Lung microvascular endothelial cell (primary cell): ENCODE results near the gene LVRN. TPM values are rescaled to one million over a fixed set of nuclear protein-coding genes. Genes with fewer than 3 reads are reported as not detected.

Experiments
- DNase-seq, 2 donors: peaks; one replicate each; pipeline versions ENCODE4 v3.0.0 to v3.0.0-alpha.2; 2010; ENCODE audit warnings: low read depth in 2 of 2
- total RNA-seq: library from RNA; depleted of rRNA; stranded (reverse); fragments of >200 nt; gene quantifications from 2 replicates; pipeline ENCODE4 v1.2.1, GENCODE V29; 2014

The LVRN gene
- total RNA-seq, 1 donor from 2014 or later, result under 0.01 TPM

DNA sequence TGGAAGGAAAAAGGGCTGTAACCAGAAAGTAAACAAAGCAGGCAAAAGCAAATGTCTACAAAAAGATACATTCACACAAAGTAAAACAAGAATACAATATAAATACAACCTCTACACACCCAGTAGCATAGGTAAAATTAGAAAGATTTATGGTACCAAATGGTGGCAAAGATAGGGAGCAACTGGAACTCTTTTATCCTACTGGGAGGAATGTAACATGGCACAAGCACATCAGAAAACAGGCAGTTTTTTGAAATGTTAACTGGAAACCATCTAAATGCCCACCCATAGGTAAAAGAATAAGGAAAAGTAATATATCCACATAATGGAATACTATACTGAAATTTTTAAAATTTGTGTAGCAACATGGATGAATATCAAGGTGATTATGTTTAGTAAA, 61.3 kb downstream of the LVRN start:
- no peak for DNase-seq

DNA sequence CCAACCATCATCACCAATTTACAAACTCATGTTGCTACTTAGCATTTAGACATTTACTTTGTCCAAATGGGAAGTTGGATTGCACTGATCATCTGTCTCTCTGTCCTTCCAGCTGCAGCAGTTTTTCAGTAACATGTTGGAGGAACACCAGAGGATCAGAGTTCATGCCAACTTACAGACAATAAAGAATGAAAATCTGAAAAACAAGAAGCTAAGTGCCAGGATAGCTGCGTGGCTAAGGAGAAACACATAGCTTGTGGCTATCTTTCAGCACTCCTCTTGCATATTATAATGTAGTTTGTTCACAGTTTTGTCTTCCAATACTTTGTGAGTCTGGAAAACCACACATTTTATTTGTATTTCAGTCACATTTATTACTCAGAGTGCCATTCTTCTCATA, 63.6 kb downstream of the LVRN start:
- DNase-seq, result no peak

DNA sequence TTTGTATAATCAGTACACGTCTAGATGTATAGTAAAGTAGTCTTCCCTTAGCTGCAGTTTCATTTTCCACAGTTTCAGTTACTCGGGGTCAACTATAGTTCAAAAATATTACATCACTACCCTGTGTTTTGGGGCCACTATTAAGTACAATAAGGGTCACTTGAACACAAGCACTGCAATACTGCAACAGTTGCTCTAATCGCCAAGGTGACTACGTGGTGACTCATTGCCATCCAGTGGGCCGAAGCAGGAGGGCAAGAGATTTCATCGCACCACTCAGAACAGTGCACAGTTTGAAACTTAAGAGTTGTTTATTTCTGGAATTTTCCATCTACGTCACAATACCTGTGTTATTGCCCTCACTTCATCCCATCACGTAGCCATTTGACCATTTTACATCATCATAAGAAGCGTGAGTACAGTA, 69.8 kb downstream of the LVRN start, which contains the start of gene ARL14EPL:
ARL14EPL (plus strand) TSS at position 379 of the 424 bp plus-strand sequence. CDS start 18,994 bp downstream, outside the sequence.
- DNase-seq, result peak; percentile 96

DNA sequence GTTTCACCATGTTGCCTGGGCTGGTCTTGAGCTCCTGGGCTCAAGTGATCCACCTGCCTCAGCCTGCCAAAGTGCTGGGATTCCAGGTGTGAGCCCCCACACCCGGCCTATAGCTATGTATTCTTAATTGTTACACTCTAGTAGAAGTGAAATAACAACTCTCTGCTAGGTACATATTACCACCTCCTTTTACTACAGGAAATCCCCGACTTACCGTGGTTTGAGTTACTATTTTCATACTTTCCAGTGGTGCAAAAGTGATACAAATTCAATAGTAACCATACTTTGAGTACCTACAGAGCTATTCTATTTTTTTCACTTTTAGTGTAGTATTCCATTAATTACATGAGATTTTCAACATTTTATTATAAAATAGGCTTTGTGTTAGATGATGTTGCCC, 70.7 kb downstream of the LVRN start:
- DNase-seq, result no peak

DNA sequence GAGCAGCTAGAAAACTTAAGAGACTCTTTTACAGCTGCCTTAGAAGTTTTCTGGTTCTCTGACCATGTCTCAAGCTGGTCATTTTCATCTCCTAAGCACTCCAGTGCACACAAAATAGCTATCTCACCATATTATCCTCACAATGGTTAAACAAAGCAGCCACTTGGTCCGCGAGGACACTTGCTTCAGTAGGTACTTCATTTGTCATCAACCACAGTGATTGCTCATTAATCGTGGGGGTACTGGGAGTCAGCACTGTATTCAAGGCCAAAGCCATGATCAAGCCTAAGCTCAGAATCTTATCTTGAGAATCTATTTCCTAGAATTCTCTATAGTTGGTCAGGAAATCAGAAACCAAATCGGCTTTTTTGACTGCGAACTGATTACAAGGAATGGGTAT, 72.8 kb downstream of the LVRN start:
- DNase-seq, result no peak

DNA sequence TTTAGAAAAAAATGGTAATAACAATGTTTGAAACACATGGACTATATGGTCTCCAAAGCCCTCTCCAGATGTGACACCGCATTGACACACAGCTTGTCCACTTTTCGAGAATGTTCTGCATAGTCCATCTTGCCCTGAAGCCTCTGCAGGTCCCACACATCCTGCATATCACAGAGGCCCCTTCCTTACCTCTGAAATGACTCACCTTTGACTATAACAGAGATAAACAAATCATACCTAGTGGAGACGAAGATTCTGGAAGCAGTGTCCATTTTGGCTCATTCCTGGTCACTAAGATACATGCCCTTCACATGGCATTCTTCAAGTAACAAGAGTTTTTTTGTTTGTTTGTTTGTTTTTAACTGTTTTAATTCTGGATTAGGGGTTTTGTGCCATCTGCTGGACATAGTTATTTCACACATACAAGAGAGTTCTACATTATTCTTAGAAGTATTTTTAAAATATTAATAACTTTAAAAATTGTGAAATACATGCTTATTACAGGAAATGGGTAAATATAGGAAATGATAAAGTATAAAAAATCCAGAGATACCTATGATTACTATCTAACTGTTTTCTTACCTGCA, 75.1 kb downstream of the LVRN start:
- DNase-seq, result peak; percentile 6 to 17

DNA sequence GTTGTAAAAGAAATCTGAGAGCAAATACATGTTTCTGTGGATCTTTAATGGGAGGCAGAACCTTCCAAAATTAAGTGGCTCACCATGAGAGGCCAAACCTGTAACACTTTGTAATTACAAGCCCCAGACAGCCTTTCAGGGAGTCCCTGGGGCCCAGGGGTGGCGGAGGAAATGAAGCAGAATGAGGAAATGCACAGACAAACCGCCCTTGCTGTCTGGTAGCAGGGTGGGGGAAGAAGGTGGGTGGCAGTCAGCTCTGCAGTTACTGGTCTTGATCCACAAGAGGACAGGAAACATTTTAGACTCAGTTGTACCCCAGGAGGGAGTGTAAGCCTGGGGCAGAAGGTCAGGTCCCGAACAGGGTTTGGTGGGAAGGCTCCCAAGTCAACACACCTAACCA, 76.5 kb downstream of the LVRN start:
- no peak for DNase-seq

DNA sequence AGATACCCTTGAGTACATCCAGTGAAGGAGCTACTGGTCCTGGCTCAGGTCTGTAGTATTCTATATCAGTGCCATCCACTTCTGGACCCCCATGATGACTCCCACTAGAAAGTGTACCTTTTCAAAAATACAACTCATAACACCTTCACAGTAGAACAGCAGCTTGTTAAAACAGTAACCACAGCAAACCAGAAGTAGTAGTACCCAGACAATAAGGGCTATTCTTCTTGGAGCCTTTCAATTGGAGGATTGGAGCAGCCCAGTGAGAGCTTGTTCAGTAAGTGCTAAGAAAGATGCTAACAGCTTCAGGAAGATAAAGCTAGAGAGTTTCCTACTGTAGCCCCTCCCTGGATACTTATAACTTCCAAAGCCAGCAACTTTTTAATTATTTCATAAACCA, 80.1 kb downstream of the LVRN start:
- no peak for DNase-seq

DNA sequence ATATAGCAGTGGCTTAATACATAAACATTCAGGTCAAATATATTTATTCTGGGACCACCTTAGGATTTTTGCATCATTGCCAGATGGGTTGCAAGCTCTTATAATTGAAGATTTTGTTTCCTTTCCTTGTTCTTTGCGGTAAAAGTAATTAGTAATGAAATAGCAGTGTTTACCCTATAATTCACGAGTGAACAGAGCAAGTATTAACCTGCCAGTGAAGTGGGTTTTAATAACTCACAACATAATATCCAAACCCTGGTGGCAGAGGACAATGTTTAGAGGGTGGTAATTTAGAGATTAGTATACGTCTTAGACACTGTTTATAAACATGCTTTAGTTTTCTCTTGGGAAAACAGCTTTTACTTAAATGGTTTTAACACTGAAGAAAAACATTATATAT, 81.8 kb downstream of the LVRN start:
- DNase-seq, result no peak

DNA sequence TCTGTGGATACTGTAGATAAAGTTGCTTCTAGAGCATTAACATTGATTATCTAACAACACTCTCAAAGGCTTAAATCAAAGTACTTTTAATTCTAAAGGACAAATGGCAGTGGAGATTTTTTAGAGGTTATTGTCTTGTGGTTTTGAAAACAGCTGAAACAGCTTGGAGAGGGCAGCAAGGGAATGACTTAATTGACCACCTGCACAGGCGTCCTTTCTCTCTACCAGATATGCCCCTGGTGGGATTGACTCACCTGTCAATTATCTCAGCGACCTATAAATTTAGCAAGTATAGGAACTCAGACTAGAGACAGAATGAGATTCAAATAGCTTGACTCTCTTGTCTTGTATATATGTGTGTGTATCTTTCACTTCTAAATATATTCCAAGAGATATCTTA, 83.5 kb downstream of the LVRN start:
- DNase-seq, result no peak

DNA sequence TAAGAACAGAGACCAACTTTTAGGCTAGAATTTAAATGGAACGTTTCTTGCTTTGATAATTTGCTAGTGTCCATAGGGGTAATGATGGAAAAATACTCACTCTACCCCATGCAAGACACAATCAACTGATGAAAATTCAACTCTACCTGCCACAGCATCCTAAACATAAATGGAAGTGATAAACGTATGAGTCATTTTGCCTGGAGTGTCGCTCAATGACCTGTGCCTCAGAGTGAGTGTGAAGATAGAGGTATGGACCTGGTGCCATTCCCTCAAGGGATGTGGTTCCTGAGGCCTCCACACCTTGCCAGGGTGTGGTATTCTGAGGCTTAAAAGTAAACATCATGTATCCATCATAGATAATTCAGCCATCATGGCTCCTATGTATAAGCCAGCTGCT, 84.0 kb downstream of the LVRN start:
- DNase-seq, result no peak

DNA sequence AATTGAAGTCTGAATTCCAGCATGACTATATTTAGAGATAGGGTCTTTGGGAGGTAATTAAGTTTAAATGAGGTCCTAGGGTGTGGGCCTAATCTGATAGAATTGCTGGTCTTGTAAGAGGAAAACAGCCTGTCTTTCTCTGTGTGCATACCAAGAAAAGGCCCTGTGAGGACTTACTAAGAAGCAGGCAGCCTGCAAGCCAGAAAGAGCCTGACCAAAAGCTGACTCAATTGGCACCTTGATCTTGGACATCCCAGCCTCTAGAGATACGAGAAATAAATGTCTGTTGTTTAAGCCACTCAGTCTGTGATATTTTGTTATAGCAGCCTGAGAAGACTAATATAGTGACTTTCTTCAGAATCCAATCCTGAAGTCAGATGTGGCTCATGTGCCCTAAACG, 84.5 kb downstream of the LVRN start:
- DNase-seq, result no peak

DNA sequence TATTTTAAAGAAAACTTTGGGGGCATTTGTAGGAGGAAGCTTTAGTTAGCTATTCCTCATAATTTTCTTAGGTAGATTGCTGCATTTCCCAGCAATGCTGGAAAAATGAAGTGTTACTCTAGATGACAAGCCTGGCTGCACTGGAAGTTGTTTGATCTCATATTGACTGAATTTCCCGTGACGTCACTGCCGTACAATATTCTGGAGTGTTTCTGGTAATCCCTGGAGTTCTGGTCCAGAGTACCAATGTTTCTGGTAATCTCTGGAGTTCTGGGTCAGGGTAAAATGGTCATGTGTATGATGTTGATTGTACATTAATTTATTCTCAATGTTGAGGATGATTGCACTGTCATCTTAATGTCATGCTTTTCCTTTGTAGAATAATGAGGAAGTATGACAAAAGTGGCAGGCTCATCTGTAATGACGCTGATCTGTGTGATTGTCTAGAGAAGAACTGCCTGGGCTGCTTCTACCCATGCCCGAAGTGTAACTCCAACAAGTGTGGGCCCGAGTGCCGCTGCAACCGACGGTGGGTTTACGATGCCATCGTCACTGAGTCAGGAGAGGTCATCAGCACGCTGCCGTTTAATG, 96.2 kb downstream of the LVRN start:
- DNase-seq, result no peak

DNA sequence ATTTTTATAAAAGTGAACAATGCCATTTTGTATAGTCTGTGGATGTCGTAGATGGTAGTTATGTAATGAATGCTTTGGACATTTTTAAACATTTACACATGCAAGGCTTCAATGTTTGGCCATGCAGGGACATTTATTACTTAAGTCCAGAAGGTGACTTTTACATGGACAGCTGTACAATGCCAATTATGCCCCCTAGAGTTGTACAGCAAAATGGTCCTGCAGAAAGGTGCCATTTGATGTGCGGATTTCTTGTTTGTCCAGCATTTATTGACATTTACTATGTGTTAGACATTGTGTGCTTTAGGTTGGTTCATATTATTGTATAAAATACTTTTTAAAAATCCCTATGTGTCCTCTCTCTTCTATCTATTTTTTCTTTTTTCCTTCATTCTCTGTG, 100.1 kb downstream of the LVRN start:
- DNase-seq, result no peak

DNA sequence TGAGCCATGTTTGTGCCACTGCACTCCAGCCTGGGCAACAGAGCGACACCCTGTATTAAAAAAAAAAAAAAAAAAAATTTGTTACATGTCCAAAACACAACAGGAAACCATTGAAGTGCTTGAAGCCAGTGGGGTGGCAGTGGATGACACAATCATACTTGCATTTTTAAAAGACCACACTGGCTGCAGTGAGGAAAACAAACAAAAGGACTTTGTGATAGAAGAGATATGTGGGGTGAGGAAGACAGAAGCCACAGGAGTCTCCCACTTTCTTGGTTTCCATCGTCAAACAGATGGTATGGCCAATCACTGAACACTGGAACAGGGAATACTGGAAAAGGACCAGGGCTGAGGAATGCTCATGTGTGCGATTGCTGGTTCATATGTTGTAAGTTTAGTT, 101.7 kb downstream of the LVRN start:
- DNase-seq, result no peak

DNA sequence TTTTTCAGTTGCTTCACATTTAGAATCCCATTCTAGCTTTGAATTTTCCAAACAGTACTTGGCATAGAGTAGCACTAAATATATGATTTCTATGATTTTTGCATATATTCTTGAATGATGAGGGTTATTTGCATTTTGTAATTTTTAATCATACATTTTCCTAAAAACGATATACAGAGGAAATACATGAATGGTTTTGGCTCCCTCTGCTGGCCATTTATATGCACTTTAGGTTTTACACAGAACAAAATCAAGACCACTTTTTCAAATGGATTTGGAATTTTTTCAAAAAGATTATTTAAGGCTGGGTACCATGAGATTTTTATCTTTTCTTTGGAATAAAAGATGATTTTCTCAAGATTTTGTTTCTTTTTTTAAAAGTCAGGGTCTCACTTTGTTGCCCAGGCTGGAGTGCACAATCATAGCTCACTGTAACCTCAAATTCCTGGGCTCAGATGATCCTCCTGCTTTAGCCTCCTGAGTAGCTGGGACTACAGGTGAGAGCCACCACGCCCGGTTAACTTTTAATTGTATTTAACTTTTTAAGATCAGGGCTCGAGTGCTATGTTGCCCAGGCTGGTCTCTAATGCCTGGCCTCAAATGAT, 105.9 kb downstream of the LVRN start:
- DNase-seq, result peak; percentile 64 to 79

DNA sequence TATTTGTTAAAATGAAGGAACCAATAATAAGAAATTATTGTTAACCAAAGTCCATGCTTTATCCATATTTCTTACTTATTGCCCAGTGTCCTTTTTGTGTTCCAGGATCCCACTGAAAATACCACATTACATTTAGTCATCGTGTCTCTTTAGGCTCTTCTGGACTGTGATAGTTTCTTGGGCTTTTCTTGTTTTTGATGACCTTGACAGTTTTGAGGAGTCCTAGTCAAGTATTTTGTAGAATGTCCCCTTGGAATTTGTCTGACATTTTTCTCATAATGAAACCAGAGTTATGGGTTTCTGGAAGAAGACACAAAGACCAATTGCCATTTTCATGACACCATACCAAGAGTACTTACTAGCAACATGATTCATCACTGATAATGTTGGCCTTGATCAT, 108.9 kb downstream of the LVRN start:
- no peak for DNase-seq

DNA sequence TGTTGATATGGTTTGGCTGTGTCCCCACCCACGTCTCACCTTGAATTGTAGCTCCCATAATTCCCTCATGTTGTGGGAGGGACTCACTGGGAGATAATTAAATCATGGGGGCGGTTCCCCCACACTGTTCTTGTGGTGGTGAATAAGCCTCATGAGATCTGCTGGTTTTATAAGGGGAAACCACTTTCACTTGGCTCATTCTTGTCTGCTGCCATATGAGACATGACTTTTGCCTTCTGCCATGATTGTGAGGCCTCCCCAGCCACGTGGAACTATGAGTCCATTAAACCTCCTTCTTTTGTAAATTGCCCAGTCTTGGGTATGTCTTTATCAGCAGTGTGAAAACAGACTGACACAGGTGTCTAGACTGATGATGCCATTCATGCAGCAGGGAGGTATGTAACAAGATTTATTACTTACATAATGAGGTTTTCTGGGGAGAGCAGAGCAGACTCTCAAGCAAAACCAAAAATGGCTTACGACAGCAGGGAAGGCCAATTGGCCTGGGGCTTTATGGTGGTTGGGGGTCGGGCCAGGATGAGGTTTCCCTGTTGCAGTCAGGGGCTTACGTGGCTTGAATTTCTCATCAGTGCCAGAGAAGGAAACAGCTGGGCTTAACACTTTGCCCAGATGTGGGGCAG, 113.0 kb downstream of the LVRN start:
- DNase-seq, result no peak

DNA sequence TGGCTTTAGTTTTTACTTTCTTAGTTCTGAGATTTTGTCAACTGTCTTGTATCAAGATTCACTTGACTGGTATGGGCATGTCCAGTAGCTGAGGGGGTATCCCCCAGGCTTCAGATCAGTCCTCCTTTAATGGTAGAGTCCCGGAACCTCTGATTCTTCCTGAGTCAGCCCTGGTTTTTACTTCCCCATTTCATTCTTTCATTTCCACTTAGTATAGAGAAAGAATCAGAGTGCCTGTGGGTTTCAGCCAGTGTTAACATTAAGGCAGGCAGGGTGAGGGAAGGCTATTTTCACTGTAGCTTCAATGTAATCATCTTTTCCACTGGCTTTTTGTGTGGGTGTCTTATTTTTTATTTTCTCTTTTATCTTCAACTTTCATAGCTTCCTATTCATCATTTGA, 114.2 kb downstream of the LVRN start:
- no peak for DNase-seq
